Liver (tissue), 9 donors: ENCODE results near the gene TBL1XR1. TPM values are rescaled to one million over a fixed set of nuclear protein-coding genes. Genes with fewer than 3 reads are reported as not detected.

ENCODE experiments used
- DNase-seq: peaks from one replicate; pipeline ENCODE4 v3.0.0-alpha.2; 2017; ENCODE audit warnings: low spot score
- H3K27ac ChIP-seq, 2 donors: one replicate each; pipeline ENCODE4 v1.7.0; 2013; ENCODE audit warnings: inconsistent platforms in 2 of 2, low read length in 2 of 2, control low read depth in 1 of 2, low read depth in 1 of 2, mild to moderate bottlenecking in 1 of 2
- H3K27me3 ChIP-seq, 4 donors: one replicate each; pipeline versions ENCODE4 v1.6.1 to v1.7.0; 2013; ENCODE audit warnings: low read length in 3 of 4, inconsistent platforms in 1 of 4, mild to moderate bottlenecking in 1 of 4, moderate library complexity in 1 of 4; ENCODE audit not compliant: control insufficient read depth in 4 of 4, insufficient read depth in 4 of 4
- H3K36me3 ChIP-seq, 4 donors: one replicate each; pipeline versions ENCODE4 v1.6.1 to v1.7.0; 2013; ENCODE audit warnings: low read length in 3 of 4, mild to moderate bottlenecking in 3 of 4, low read depth in 1 of 4, moderate library complexity in 1 of 4; ENCODE audit not compliant: control insufficient read depth in 4 of 4, insufficient read depth in 3 of 4
- H3K4me1 ChIP-seq, 4 donors: one replicate each; pipeline versions ENCODE4 v1.6.1 to v1.7.0; 2013; ENCODE audit warnings: low read length in 3 of 4, mild to moderate bottlenecking in 3 of 4, moderate library complexity in 1 of 4; ENCODE audit not compliant: control insufficient read depth in 4 of 4, insufficient read depth in 4 of 4
- H3K4me3 ChIP-seq, 3 donors: one replicate each; pipeline versions ENCODE4 v1.6.1 to v1.7.0; 2013; ENCODE audit warnings: low read length in 3 of 3, control low read depth in 1 of 3, low read depth in 1 of 3, mild to moderate bottlenecking in 1 of 3
- H3K9ac ChIP-seq, 2 donors: one replicate each; pipeline ENCODE4 v1.7.0; 2013; ENCODE audit warnings: low read length in 2 of 2, mild to moderate bottlenecking in 2 of 2, moderate library complexity in 2 of 2, control low read depth in 1 of 2, low read depth in 1 of 2
- H3K9me3 ChIP-seq, 4 donors: one replicate each; pipeline versions ENCODE4 v1.6.1 to v1.7.0; 2013; ENCODE audit warnings: low read length in 3 of 4; ENCODE audit not compliant: control insufficient read depth in 4 of 4
- ATF3 ChIP-seq: IDR thresholded peaks from 2 replicates; pipeline ENCODE4 v1.6.1; 2016; ENCODE audit warnings: antibody characterized with exemption
- EGR1 ChIP-seq, 2 donors: IDR thresholded peaks; 2 replicates each; pipeline ENCODE4 v1.6.1; 2016 to 2018; ENCODE audit warnings: antibody characterized with exemption in 2 of 2, low read depth in 2 of 2
- FOXA2 ChIP-seq: IDR thresholded peaks from 2 replicates; pipeline ENCODE4 v1.6.1; 2016; ENCODE audit warnings: antibody characterized with exemption
- GABPA ChIP-seq, 2 donors: IDR thresholded peaks in 1 of 2; conservative IDR thresholded peaks in 1 of 2; 2 replicates each; pipeline ENCODE4 v1.6.1; 2016; ENCODE audit warnings: antibody characterized with exemption in 2 of 2, mild to moderate bottlenecking in 1 of 2, moderate library complexity in 1 of 2
- HNF4A ChIP-seq, 2 donors: conservative IDR thresholded peaks; 2 replicates each; pipeline ENCODE4 v1.6.1; 2016; ENCODE audit warnings: antibody characterized with exemption in 2 of 2, mild to moderate bottlenecking in 2 of 2
- HNF4G ChIP-seq: IDR thresholded peaks from 2 replicates; pipeline ENCODE4 v1.6.1; 2016; ENCODE audit warnings: antibody characterized with exemption
- JUND ChIP-seq, 2 donors: IDR thresholded peaks; 2 replicates each; pipeline ENCODE4 v1.6.1; 2016; ENCODE audit warnings: antibody characterized with exemption in 2 of 2
- MAX ChIP-seq: IDR thresholded peaks from 2 replicates; pipeline ENCODE4 v1.6.1; 2016; ENCODE audit warnings: antibody characterized with exemption
- NR2F2 ChIP-seq: IDR thresholded peaks from 2 replicates; pipeline ENCODE4 v1.6.1; 2016; ENCODE audit warnings: antibody characterized with exemption
- REST ChIP-seq: IDR thresholded peaks from 2 replicates; pipeline ENCODE4 v1.6.1; 2016; ENCODE audit warnings: antibody characterized with exemption, mild to moderate bottlenecking
- SP1 ChIP-seq: IDR thresholded peaks from 2 replicates; pipeline ENCODE4 v1.6.1; 2018; ENCODE audit warnings: antibody characterized with exemption, mild to moderate bottlenecking
- TAF1 ChIP-seq: conservative IDR thresholded peaks from 2 replicates; pipeline ENCODE4 v1.6.1; 2016; ENCODE audit warnings: antibody characterized with exemption, mild to moderate bottlenecking
- YY1 ChIP-seq: IDR thresholded peaks from 2 replicates; pipeline ENCODE4 v1.6.1; 2016; ENCODE audit warnings: antibody characterized with exemption, mild to moderate bottlenecking
- ZBTB33 ChIP-seq: IDR thresholded peaks from 2 replicates; pipeline ENCODE4 v1.6.1; 2016; ENCODE audit warnings: antibody characterized with exemption
- WGBS: extraction: QIAGEN DNeasy Blood & Tissue Kit; methylation state at CpG from one replicate; pipeline ENCODE4 v1.1.7; 2013; 5-methylcytosine and 5-hydroxymethylcytosine counted together
- polyA plus RNA-seq, 2 donors: library from polyadenylated mRNA; stranded (reverse) in 1 of 2; unstranded in 1 of 2; fragments of 200-250 nt in 1 of 2; fragments of >200 nt in 1 of 2; fragmentation: Nextera tagmentation in 1 of 2; extraction: Ambion mirVana in 1 of 2; gene quantifications; one replicate each; pipeline versions ENCODE4 v1.2.1 to v1.2.3, GENCODE V29; 2013 to 2015
- total RNA-seq, 2 donors: library from RNA; depleted of rRNA; stranded (reverse); fragments of >200 nt; gene quantifications; one replicate each; pipeline ENCODE4 v1.2.3, GENCODE V29; 2014
- donor health status: healthy.
- donor health status: healthy.
- donor health status: healthy.
- donor health status: healthy.
- donor health status: healthy.

The TBL1XR1 gene
- total and polyA plus RNA-seq, 4 donors = 10.3 to 65.9 (median 33.2) TPM

GRCh38 chr3:177109688-177110330 is 87.5 kb downstream of the TBL1XR1 start (continued):
- TF ChIP-seq ZBTB33 (no peak), HNF4A (conservative IDR thresholded peaks at IDR 0.05) (no peak), EGR1 (IDR thresholded peaks at IDR 0.05; ENCODE audit: low read depth in 2 of 2) (no peak), FOXA2 (no peak), SP1 (no peak), YY1 (no peak), HNF4G (no peak), NR2F2 (no peak)

GRCh38 chr3:177108648-177109047 is 88.6 kb downstream of the TBL1XR1 start:
- no peak overlapping the region for H3K27ac ChIP-seq
- H3K27me3 ChIP-seq = no peaks in the 10 kb centered on the region
- no peaks in the 10 kb centered on the region for H3K9me3 ChIP-seq
- TF ChIP-seq HNF4A (conservative IDR thresholded peaks at IDR 0.05) = no peak
- TF ChIP-seq REST = no peak
- TF ChIP-seq JUND (IDR thresholded peaks at IDR 0.05) = no peak
- TF ChIP-seq FOXA2 = no peak
- no peak for TF ChIP-seq GABPA (IDR thresholded peaks at IDR 0.05 in 1 of 2, conservative IDR thresholded peaks at IDR 0.05 in 1 of 2)
- TF ChIP-seq ZBTB33 = no peak
- TF ChIP-seq ATF3 = no peak
- TF ChIP-seq MAX = no peak
- TF ChIP-seq EGR1 (IDR thresholded peaks at IDR 0.05; ENCODE audit: low read depth in 2 of 2) = no peak
- TF ChIP-seq HNF4G = no peak
- no peak for TF ChIP-seq TAF1
- no peaks in the 10 kb centered on the region for H3K36me3 ChIP-seq
- DNase-seq = no peak
- 28% methylated on average over 2 of the region's 2 CpGs for WGBS
- peaks cover 5 to 33% (median 10%) of the 10 kb centered on the region in 4 donors for H3K4me1 ChIP-seq
- H3K9ac ChIP-seq = no peak overlapping the region
- no peak overlapping the region for H3K4me3 ChIP-seq
